GM19455 (cell line): ENCODE data around the gene TTLL13.
"Not testable (repeated sequence)": the region's sequence is repeated elsewhere in the genome, so short reads cannot be mapped to it uniquely, and the experiment has no call there.

ENCODE experiments used
- ATAC-seq: cut with Tn5 transposase; IDR thresholded peaks from one replicate; pipeline ENCODE4 v1.9.1; 2021; ENCODE audit not compliant: unreplicated experiment

Gene TTLL13

GRCh38 chr15:90280743-90281142 lies 31.4 kb downstream of the TTLL13 start:
- not testable (repeated sequence) for ATAC-seq

- ATAC-seq = not testable (repeated sequence)
Measured at GRCh38 chr15:90281637-90282036, 32.3 kb downstream of the TTLL13 start.

- ATAC-seq = no peak
Measured at GRCh38 chr15:90286678-90287077, 37.3 kb downstream of the TTLL13 start.

GRCh38 chr15:90287101-90287500 lies 37.7 kb downstream of the TTLL13 start:
- no peak for ATAC-seq

DNA sequence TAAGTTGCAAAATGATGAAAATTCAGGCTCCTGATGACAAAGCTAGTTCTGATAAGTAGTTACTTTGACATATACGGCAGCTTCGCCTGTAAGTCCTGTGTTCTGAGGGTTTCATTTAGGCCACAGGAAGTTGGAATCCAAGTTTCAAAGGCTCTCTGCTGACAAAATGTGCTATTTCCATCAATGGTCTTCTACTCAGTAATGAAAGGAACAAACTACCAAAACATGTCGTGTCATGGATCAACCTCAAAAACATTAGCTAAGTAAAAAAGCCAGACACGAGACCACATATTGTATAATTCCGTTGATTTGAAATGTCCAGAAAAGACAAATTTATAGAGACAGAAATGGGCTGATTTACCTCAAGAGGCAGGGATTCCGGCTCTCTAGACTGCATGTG lies 38.6 kb downstream of the TTLL13 start:
- no peak for ATAC-seq

DNA sequence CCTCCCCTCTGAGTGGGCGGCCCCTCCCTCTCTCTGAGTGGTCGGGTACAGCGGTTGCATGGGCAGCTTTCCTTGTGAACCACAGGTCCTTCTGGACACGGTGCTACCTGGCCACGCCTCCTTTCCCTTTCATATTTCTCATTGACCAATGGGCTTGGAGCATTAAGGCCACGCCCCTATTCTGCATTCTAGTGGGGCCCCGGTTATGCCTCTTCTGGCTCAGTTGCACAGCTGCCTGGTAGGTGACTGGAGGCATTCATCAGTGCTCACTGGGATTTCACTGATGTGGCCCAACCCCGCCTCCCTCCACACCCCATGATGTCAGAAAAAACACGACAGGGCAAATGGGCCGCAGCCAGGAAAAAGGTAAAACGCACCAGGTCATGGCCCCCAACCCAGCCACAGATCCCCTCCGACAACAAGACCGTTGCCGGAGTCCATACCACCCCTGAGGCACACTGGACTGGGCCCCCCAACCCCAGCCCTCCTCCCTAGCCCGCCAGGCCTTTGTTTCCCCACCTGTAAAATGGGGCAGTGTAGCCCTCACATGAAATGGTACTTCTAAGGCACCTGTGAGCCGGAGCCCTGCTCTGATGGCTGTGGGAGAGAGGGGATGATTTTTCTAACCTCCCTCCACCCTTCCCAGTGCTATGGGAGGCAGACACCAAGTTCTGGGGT lies 42.5 kb downstream of the TTLL13 start:
- ATAC-seq = no peak

DNA sequence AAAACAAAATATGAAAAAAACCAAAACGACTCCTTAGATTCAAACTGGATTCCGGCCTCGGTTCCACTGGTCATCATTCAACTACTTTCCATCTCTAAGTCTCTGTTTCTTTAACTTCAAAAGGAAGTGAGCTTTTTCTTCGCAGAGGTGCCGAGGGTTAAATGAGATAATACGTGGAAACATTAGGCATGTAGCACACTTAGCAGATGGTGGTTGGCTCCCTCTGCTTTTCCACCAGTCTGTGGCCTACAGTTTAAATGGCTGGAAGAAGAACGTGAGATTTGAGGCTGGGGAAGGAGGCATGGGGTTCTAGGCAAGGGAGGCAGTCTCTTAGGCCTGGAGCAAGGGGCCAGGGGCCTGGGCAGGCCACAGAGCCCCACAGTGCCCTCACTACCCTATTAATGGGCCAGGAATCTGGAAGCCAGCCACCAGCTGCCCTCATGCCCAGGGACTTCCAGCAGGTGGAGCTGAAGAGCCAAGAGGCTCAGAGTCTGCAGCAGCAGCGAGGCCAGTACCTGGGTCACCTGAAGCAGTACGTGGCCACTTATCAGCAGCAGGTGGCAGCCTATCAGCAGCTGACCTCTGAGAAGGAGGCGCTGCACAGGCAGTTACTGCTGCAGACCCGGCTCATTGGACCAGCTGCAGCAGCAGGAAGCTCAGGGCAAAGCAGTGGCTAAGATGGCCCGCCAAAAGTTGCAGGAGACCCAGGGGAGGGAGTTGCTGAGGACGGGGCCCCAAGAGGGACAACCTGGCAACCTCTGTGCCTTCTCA lies 43.9 kb downstream of the TTLL13 start:
- not testable (repeated sequence) for ATAC-seq

GRCh38 chr15:90294159-90294558 lies 44.8 kb downstream of the TTLL13 start:
- no peak for ATAC-seq

GRCh38 chr15:90294601-90295269 lies 45.4 kb downstream of the TTLL13 start:
- no peak for ATAC-seq

DNA sequence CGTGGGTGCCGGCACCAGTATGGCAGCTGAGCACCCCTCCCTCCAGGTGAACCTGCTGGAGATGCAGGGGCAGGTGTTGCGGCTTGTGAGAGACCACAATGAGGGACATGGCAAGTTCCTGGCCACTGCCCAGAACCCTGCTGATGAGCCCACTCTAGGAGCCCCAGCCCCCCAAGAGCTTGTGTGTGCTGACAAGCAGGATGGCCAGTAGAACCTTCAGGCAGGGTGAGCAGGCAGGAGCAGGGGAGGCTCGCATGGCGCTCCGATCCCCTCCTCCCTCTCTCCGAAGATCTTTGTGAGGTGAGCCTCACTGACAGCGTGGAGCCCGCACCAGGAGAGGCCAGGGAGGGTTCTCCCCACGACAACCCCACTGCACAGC lies 45.9 kb downstream of the TTLL13 start:
- no peak for ATAC-seq

- not testable (repeated sequence) for ATAC-seq
Measured at GRCh38 chr15:90296316-90296884, 47.0 kb downstream of the TTLL13 start.

DNA sequence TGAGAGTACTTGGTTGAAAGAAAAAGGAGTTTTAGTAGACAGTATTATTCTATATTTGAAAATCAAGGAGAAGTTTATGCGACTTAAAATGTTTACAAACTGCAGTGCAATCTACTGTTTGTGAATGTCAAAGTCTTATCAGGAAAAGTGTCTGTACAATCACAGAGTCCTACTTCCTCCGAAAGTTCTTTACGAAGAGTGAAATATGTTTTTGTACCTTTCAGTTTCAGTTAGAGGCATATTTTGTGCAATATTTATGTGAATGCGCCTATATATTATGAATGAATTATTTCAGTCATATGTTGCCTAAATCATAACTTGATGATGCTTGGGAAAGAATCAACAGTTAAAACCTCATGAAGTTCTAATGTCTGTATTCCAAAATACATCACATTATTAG lies 47.7 kb downstream of the TTLL13 start:
- ATAC-seq = no peak

- ATAC-seq = no peak
Measured at GRCh38 chr15:90300541-90300940, 51.2 kb downstream of the TTLL13 start.

- ATAC-seq = no peak
Measured at GRCh38 chr15:90300988-90301706, 51.8 kb downstream of the TTLL13 start.

DNA sequence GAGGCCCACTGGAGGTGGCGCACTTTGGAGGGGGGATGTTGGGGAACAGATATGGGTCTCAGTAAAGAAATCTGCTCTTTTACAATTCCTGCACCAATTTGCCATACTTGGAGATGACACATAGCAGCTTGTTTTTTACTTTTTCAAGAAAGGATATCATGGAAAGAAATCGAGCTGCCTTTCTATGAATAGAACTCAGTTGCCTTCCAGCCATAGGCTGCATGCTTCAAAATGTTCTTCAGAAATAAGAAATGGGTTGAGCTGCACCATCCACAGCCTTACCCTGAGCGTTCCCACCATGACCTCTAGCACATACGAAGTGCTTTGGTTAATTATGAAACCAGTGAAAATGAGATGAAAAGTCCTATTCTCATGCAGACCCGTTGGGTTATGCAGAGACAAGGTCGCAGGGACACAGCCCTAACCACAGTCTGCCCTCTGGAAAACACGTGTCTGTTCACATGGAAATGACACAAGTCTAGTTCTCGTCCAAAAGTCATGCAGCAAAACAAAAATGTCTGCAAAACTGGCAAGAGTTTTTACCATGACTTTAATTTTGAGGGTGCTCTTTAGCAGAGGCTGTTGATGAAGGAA lies 52.4 kb downstream of the TTLL13 start:
- no peak for ATAC-seq

DNA sequence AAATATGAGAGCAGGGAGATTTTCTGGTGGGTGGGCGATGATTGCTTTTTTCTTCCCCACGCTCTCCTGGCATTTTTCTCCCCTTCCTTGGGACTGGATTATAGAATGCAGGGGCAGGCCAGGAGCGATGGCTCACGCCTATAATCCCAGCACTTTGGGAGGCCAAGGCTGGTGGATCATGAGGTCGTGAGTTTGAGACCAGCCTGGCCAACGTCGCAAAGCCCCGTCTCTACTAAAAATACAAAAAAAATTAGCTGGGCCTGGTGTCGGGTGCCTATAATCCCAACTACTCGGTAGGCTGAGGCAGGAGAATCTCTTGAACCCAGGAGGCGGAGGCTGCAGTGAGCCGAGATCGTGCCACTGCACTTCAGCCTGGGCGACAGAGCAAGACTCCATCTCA lies 56.0 kb downstream of the TTLL13 start:
- ATAC-seq = not testable (repeated sequence)

- no peak for ATAC-seq
Measured at GRCh38 chr15:90305932-90306331, 56.6 kb downstream of the TTLL13 start.

DNA sequence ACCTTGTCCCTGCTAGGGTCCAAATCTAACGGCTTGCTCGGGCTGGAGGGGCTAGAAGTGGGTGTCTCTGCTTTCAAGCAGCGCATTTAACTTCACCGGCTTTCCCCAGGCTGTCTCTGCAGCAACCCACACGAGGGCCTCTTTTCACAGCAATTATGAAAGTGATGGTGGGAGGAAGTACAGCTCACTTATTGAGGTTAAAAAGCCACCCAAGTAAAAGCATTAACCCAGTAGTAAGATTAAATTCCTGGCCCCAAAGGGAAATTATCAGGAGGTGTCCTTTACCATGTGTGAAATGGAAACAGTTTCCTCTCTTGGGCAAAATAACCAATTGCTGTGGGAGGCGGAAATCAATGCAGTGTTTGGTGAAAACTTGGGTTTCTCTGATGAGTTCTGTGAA lies 57.2 kb downstream of the TTLL13 start:
- no peak for ATAC-seq

- ATAC-seq = no peak
Measured at GRCh38 chr15:90307661-90308060, 58.3 kb downstream of the TTLL13 start.

GRCh38 chr15:90309020-90309419 lies 59.7 kb downstream of the TTLL13 start:
- no peak for ATAC-seq
